Panc1 (cell line): ENCODE measurements around the gene BMF. TPM values are rescaled to one million over a fixed set of nuclear protein-coding genes. Genes with fewer than 3 reads are reported as not detected.

Source experiments
- ATAC-seq: fragments of 200-7000 bp; cut with Tn5 transposase; 2 replicates; pipeline ENCODE4 v1.9.1; 2020; ENCODE audit warnings: mild to moderate bottlenecking, moderate library complexity
- BruUV-seq: library from RNA; stranded (reverse); fragments of 400-500 nt; replicated peaks from 2 replicates; lab custom pipeline; 2021; lab: Mats Ljungman, UMichigan
- CTCF ChIA-PET: fragments of 300-600 bp; sonication (Branson Sonifier 250); formaldehyde crosslinking; loops from one replicate; lab custom pipeline; 2022; ENCODE audit warnings: antibody characterized with exemption; lab: Charles Lee
- POLR2A ChIA-PET: fragments of 300-600 bp; sonication (Branson Sonifier 250); formaldehyde crosslinking; loops from one replicate; lab custom pipeline; 2022; ENCODE audit warnings: antibody characterized with exemption; lab: Charles Lee
- DNase-seq: peaks from one replicate; pipeline ENCODE4 v3.0.0-alpha.2; 2010; ENCODE audit warnings: low read depth, low spot score
- H3K27ac ChIP-seq: 2 replicates; pipeline ENCODE4 v1.5.1; 2011; ENCODE audit warnings: mild to moderate bottlenecking, low read length, inconsistent platforms
- H3K27me3 ChIP-seq: fragments of 200-500 bp; sonication (Bioruptor generic); 2 replicates; pipeline ENCODE4 v1.6.0; 2014; ENCODE audit warnings: low read length, inconsistent platforms; ENCODE audit not compliant: control insufficient read depth, insufficient read depth
- H3K36me3 ChIP-seq: fragments of 200-500 bp; sonication (Bioruptor generic); 2 replicates; pipeline ENCODE4 v1.5.1; 2014; ENCODE audit warnings: inconsistent platforms, mild to moderate bottlenecking, low read length, moderate library complexity; ENCODE audit not compliant: control insufficient read depth, insufficient read depth
- H3K4me1 ChIP-seq: 2 replicates; pipeline ENCODE4 v1.5.1; 2011; ENCODE audit warnings: inconsistent platforms, mild to moderate bottlenecking, low read length, moderate library complexity; ENCODE audit not compliant: control insufficient read depth, insufficient read depth
- H3K4me3 ChIP-seq, 2 experiments: 2 replicates each; pipeline ENCODE4 v1.5.1; 2011 to 2012; ENCODE audit warnings: low read depth in 2 of 2, low read length in 2 of 2, mild to moderate bottlenecking in 2 of 2, inconsistent platforms in 1 of 2, moderate library complexity in 1 of 2
- H3K9me3 ChIP-seq: fragments of 200-500 bp; sonication (Bioruptor generic); 2 replicates; pipeline ENCODE4 v1.5.1; 2014; ENCODE audit warnings: low read depth, mild to moderate bottlenecking, inconsistent platforms, low read length, moderate library complexity; ENCODE audit not compliant: control insufficient read depth, insufficient read depth
- POLR2AphosphoS5 ChIP-seq: IDR thresholded peaks from 2 replicates; pipeline ENCODE4 v1.6.1; 2012; ENCODE audit warnings: mild to moderate bottlenecking, low read depth, low read length, moderate library complexity
- SIN3A ChIP-seq: IDR thresholded peaks from 2 replicates; pipeline ENCODE4 v1.6.1; 2012; ENCODE audit warnings: low read depth, mild to moderate bottlenecking, low read length, moderate library complexity, borderline replicate concordance; ENCODE audit not compliant: insufficient read depth
- TCF7L2 ChIP-seq: IDR thresholded peaks from 2 replicates; pipeline ENCODE4 v1.6.1; 2011; ENCODE audit warnings: mild to moderate bottlenecking, low read depth, low read length, inconsistent platforms
- in situ Hi-C: cut with HindIII; loops from 2 replicates; pipeline ENCODE4 v1.10.0; 2016; ENCODE audit warnings: low sequenced_read_pairs, low pct_unique_long_range_greater_than_20kb
- intact Hi-C: fragments of 100-400 bp; cut with micrococcal nuclease; formaldehyde crosslinking; loops from one replicate; pipeline ENCODE4 v1.10.0; 2022; ENCODE audit not compliant: unreplicated experiment
- total RNA-seq: library from RNA; stranded (reverse); gene quantifications from one replicate; pipeline ENCODE4 v1.2.1, GENCODE V29; 2021; ENCODE audit not compliant: unreplicated experiment
- TF ChIP-seq, protein P1 (sequence below): fragments of 450-650 bp; IDR thresholded peaks from 2 replicates; pipeline ENCODE4 v1.5.1; 2017; ENCODE audit warnings: mild to moderate bottlenecking
- TF ChIP-seq, protein P2 (sequence below), 2 experiments: IDR thresholded peaks; 2 replicates each; pipeline ENCODE4 v1.6.1; 2011 to 2012; ENCODE audit warnings: low read depth in 2 of 2, control low read depth in 1 of 2, low read length in 1 of 2, mild to moderate bottlenecking in 1 of 2, moderate library complexity in 1 of 2; ENCODE audit not compliant: insufficient read depth in 1 of 2

BMF gene
- total RNA-seq, 1 experiment from 2014 or later: 7.8 TPM

DNA sequence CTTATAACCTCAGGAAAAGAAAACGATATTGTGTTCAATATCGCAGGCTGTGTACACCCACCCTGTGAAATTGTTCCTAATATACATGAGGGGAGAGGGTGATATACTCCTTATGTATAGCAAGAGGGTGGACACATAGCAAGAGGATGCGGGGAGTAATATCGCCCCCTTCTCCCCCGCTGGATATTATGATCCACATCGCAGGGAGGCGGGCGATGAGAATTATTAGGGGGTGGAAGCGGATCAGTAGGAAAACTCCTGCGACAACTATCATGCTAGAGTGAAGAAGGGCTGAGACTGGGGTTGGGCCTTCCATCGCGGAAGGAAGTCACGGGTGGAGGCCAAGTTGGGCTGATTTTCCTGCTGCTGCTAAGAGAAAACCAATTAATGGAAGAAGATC, 24.9 kb upstream of the BMF start:
- intact Hi-C loops: no loop called here

DNA sequence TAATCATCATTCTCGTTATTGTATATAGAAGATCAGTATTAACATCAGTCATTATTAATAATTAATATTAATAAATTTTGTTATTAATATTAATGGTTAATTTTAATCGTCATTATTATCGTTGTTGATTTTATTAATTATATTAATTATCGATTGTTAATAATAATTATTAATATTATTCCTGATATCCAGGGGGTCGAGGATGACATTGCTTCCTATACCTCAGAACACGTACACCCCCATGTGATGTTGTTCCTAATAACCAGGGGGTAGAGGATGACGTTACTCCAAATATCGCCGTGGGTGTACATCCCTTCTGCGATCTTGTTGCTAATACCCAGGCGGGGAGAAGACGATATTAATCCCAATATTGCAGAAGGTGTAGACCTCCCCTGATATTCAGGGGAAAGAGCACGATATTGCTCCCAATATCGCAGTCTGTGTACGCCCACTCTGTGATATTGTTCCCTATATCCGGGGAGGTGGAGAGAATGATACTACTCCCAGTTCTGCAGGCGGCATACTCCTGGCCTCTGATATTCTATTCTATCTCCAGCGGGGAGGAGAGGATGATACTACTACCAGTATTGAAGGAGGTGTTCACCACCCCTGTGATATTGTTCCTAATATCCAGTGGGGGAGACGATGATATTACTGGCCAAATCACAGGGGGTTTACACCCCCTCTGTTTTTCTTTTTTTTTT, 22.3 kb upstream of the BMF start:
- ChIA-PET POLR2A (no interaction called here), CTCF (no interaction called here)
- in situ Hi-C loops: no loop called here
- Histone ChIP-seq H3K36me3 (no peaks in the 10 kb centered on the region), H3K4me3 (no peak overlapping the region), H3K9me3 (no peaks in the 10 kb centered on the region), H3K27ac (no peak overlapping the region), H3K27me3 (peaks cover 22% of the 10 kb centered on the region), H3K4me1 (peaks cover 5% of the 10 kb centered on the region; the same call in 1 of the 2 replicates)
- DNase-seq: no peak
- intact Hi-C loops: no loop called here
- TF ChIP-seq SIN3A (no peak), POLR2AphosphoS5 (no peak), TCF7L2 (no peak)
- TF ChIP-seq, protein P1, sequence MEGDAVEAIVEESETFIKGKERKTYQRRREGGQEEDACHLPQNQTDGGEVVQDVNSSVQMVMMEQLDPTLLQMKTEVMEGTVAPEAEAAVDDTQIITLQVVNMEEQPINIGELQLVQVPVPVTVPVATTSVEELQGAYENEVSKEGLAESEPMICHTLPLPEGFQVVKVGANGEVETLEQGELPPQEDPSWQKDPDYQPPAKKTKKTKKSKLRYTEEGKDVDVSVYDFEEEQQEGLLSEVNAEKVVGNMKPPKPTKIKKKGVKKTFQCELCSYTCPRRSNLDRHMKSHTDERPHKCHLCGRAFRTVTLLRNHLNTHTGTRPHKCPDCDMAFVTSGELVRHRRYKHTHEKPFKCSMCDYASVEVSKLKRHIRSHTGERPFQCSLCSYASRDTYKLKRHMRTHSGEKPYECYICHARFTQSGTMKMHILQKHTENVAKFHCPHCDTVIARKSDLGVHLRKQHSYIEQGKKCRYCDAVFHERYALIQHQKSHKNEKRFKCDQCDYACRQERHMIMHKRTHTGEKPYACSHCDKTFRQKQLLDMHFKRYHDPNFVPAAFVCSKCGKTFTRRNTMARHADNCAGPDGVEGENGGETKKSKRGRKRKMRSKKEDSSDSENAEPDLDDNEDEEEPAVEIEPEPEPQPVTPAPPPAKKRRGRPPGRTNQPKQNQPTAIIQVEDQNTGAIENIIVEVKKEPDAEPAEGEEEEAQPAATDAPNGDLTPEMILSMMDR: no peak
- TF ChIP-seq, protein P2, sequence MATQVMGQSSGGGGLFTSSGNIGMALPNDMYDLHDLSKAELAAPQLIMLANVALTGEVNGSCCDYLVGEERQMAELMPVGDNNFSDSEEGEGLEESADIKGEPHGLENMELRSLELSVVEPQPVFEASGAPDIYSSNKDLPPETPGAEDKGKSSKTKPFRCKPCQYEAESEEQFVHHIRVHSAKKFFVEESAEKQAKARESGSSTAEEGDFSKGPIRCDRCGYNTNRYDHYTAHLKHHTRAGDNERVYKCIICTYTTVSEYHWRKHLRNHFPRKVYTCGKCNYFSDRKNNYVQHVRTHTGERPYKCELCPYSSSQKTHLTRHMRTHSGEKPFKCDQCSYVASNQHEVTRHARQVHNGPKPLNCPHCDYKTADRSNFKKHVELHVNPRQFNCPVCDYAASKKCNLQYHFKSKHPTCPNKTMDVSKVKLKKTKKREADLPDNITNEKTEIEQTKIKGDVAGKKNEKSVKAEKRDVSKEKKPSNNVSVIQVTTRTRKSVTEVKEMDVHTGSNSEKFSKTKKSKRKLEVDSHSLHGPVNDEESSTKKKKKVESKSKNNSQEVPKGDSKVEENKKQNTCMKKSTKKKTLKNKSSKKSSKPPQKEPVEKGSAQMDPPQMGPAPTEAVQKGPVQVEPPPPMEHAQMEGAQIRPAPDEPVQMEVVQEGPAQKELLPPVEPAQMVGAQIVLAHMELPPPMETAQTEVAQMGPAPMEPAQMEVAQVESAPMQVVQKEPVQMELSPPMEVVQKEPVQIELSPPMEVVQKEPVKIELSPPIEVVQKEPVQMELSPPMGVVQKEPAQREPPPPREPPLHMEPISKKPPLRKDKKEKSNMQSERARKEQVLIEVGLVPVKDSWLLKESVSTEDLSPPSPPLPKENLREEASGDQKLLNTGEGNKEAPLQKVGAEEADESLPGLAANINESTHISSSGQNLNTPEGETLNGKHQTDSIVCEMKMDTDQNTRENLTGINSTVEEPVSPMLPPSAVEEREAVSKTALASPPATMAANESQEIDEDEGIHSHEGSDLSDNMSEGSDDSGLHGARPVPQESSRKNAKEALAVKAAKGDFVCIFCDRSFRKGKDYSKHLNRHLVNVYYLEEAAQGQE (IDR thresholded peaks at IDR 0.05; ENCODE audit: insufficient read depth in 1 of 2, low read depth in 2 of 2, low read length in 1 of 2): no peak
- ATAC-seq: no peak
- BruUV-seq: no TSS peak

More for the DNA sequence above, 24.9 kb upstream of the BMF start:
- no peak overlapping the region for H3K4me3 ChIP-seq
- H3K27ac ChIP-seq: no peak overlapping the region
- peaks cover 16% of the 10 kb centered on the region for H3K27me3 ChIP-seq
- ChIA-PET POLR2A (no interaction called here), CTCF (no interaction called here)
- H3K4me1 ChIP-seq: peaks cover 4% of the 10 kb centered on the region; the same call in 1 of the 2 replicates
- no peaks in the 10 kb centered on the region for H3K9me3 ChIP-seq
- BruUV-seq: no TSS peak
- in situ Hi-C loops: no loop called here
- ATAC-seq (no peak), DNase-seq (no peak)
- no peaks in the 10 kb centered on the region for H3K36me3 ChIP-seq
- no peak for TF ChIP-seq SIN3A
- TF ChIP-seq, protein P2 (IDR thresholded peaks at IDR 0.05; ENCODE audit: insufficient read depth in 1 of 2, low read depth in 2 of 2, low read length in 1 of 2): no peak
- TF ChIP-seq, protein P1: no peak
- no peak for TF ChIP-seq TCF7L2
- TF ChIP-seq POLR2AphosphoS5: no peak
